NCI-H2081 (cell line): Measurements from ENCODE around the gene SIMC1.

Experiments used
- DNase-seq, 2 experiments: peaks; one replicate each; lab custom pipeline; 2025; lab: John Stamatoyannopoulos, UW

The SIMC1 gene

DNA sequence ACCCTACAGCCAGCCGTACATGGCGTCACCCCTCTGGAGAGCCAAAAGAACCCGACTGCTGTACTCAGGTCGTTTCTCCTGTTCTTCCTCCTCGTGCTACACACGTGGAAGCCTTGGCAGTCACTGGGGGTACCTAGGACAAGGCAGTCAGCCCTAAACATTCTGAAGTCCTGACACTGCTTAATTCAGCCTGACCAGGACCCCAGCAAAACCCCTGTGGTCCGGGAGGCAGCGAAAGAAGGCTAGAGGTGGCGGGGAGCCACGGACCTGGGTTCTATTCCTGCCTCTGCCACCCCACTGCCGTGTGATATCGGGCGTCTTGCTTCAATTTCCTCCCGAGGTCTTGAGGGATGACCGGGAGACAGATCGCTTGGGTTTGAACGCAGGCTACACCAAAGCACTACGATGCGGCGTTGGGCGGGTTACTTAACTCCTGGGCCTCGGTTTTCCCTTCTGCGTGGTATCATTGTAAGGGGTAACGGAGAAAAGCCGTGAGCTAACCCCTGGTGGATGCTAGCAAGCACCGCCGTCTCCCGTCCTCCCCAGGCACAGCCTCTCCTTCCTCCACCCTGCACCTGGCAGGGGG, 126.6 kb downstream of the SIMC1 start:
- DNase-seq: no peak

- no peak for DNase-seq
These were observed 127.4 kb downstream of the SIMC1 start, which contains the start of gene ARL10 for GRCh38 chr5:176365351-176366231. Gene ARL10, plus strand, starts transcription at chr5:176365487. Its CDS starts 77 bp downstream, at chr5:176365564.

GRCh38 chr5:176366232-176366894, 128.1 kb downstream of the SIMC1 start:
- DNase-seq: no peak

DNA sequence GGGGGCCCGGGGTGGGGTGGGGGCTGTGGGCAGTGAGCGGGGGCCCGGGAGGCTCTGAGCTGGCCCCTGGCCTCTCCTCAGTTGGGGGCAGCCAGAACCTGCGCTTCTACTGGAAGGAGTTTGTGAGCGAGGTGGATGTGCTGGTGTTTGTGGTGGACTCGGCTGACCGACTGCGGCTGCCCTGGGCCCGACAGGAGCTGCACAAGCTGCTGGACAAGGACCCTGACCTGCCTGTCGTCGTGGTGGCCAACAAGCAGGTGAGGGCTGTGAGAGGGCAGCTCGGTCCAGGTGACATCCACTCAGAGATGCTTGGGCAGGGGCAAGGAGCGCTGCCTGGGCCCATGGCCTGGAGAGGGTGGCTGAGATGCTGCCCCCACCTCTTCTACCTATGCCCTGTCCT, 130.5 kb downstream of the SIMC1 start:
- DNase-seq: no peak

DNA sequence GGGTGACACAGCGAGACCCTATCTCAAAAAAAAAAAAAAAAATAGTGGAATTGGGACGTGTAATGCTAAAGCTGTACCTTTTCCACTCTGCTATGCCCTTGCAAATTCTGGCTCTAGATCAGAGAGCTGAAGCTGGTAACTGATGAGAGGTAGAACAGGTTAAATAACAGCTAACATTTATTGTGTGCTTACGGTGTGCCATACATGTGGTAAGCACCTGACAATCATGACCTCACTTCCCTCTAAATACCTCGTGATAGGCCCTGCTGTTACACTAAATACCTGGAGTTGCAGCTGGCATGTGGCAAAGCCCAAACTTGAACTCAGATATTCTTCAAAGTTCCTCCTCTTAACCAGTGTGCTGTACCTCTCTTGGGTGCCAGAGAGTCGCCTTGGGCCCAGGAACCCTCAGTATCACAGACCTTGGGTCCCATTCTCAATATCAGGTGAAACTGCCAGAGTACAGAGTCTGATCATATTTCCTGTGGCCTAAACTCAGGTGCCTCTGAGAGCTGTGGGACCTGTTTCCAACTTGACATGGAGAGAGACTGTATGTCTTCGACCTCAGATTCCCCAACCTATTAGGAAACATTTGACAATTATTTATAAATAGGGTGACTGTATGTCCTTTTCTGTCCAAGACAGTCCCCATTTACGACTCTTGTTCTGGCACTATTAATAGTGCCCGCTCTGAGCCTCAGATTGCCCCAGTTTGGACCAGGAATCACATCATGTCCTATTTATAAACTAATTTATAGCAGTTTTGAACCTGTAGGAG, 131.9 kb downstream of the SIMC1 start:
- no peak for DNase-seq

DNA sequence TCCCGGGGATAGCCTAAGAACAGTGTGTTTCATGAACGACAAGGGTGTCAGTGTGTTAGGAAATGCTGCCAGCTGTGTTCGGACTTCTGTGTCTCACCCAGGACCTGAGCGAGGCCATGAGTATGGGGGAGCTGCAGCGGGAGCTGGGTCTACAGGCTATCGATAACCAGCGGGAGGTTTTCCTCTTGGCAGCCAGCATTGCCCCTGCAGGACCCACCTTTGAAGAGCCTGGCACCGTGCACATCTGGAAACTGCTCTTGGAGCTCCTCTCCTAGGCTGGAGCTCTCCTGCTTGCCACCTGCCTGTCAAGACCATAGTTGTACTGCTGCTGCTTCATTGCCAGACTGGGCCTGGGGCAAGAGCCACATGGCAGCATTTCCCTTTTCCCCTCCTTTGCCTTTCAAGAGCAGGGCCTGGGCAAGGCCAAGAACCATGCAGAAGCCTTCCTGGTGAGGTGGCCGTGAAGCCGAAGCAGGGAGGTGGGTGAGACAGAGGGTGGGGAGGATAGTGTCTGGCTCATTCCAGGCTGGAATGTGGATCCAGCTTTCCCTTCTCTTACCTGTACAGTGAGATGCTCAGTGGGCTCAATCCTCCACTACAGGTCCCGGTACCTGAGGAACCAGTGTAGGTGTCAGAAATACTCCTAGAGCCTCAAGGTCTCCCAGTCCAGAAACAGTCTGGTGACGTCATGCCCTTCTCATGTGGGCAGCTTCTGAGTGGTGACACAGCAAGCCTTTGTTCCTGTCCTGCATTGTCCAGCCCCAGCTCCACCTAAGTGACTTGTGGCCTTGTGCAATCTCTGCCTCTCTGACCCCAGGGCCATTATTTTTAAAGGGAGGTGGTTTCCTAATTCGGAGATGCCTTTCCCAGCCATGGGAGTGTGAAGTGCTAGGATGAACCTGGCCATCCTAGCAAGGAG, 133.7 kb downstream of the SIMC1 start:
- no peak for DNase-seq

DNA sequence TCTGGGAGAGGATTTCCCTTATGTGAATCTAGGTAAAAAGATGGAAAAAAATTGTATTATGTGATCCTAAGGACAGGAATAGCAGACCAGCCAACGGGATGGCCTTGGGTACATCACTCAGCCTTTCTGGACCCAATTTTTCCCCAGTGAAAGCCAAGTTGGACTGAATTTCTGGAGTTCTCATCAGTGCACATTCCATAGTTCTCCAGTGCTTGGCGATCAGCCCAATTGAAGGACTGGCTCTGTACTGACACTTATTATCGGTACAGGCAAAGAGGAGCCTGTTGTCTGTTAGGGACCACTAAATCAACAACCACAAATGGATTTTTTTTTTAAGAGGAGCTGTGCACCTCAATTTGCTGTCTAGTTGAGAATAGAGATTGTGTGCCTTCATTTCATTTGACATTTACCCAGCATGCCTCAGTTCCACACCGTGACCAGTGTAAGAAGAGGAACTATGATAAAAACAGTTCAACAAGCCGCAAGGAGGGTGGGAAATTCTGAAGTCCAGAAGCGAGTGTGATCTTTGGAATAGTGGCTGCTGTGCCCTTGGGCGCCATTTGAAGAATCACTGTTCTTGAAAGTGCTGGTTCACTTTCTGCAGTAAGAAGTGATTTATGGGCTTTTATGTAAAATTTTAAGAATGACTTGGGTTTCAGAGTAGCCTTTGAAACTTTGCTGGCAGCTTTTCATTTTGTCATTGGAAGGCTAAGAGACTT, 135.0 kb downstream of the SIMC1 start:
- no peak for DNase-seq

- DNase-seq: no peak
These were observed 141.7 kb downstream of the SIMC1 start for GRCh38 chr5:176379881-176380280.

DNA sequence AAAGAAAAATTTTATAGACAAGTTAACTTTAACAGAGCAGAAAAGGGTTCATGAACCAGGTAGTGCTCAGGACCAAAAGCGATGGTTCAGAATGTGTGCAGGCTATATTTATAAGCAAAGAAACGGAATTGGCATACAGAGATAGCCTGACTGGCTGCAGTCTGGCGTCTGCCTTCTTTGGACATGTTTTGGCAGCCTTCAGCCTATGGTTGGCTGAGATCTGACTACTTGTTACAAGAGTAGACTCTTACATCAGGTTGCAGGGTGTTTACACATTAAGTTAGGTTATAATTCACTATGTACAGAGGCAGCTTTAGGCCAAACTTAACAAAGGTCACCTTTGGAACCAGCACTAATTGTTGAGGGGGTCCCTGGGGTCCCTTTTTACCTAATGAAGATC, 143.2 kb downstream of the SIMC1 start:
- no peak for DNase-seq

DNA sequence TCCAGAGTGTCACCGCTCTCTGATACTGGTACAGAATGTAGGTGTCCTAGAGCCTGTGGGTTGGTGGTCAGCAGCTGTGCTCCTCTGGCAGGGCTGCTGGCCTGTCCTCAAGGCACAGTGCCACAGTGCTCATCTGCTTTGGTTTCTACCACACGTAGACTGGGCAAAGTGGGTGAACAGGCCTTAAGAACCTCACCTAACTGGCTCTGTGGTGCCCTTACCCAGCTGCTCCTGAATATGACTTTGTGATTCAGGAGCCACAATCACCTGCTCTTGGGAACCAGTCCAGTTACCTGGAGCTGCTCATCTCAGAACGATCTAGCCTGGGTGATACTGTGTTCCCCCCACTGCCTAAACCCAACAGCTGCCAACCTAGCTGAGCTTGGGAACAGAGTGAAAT, 143.8 kb downstream of the SIMC1 start:
- no peak for DNase-seq

DNA sequence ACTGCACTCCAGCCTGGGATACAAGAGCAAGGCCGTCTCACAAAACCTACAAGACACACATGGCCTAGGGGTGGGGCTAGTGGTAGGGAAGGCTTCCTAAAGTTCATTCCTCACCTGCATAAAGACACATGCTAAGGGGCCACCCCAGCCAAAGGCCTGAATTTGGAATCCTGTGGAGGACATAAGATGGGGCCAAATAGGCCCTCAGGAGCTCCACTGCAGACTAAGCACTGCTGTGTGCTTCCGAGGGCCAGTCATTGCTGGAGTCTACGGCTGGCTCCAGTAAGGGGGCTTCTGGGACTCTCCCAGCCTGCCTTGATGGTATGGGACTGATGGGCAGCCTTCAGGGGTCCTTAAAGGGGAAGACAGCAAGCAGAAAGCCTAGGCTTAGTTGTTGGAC, 144.5 kb downstream of the SIMC1 start:
- no peak for DNase-seq

GRCh38 chr5:176383248-176383905, 145.2 kb downstream of the SIMC1 start:
- DNase-seq: no peak

- DNase-seq: no peak
These were observed 145.7 kb downstream of the SIMC1 start for GRCh38 chr5:176383961-176384360.

GRCh38 chr5:176384366-176384930, 146.2 kb downstream of the SIMC1 start:
- DNase-seq: no peak

GRCh38 chr5:176384991-176385390, 146.8 kb downstream of the SIMC1 start:
- no peak for DNase-seq

DNA sequence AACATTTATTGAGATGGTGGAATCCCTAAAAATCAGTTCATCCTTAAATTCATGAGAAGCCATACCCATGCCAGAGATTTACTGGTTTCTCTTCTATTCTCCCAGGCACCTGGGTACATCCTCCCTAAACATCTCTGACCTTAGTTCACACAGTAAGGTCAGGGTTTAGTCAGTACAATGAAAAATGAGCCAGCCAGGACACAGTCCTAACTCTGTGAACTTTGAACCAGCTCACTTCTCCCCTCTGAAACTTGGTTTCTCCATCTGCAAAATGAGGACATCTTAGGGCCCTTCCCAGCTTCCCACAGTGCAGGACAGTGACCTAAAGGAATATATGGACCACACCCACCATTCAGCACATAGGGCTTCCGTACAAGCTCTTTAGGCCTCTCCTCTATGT, 148.3 kb downstream of the SIMC1 start:
- DNase-seq: no peak

DNA sequence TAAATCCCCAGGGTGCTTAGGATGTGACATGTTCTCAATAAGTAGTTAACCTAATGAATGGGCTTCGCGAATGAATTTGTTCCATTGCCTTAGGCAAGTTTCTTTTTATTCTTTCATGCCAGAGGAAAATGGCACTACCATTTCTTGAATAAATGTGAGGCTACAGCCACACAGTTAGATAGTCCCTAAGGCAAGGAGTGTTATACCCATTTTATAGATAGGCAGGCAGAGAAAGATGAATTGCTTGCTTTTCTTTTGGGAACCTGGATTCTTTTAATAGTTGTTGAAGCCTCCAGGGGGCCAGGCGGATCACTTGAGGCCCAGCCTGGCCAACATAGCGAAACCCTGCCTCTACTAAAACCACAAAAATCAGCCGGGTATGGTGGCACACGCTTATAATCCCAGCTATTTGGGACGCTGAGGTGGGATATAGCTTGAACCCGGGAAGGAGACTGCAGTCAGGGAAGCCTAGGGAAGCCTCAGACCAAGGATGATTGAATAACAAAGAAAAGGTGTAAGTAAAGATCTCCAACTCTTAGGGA, 149.2 kb downstream of the SIMC1 start:
- peak in 1 of 2 experiments; percentile 4 for DNase-seq

GRCh38 chr5:176388003-176388443, 149.8 kb downstream of the SIMC1 start:
- peak in 1 of 2 experiments; percentile 9 for DNase-seq
